Measurements from ENCODE around the gene MARK3. TPM values are rescaled to one million over a fixed set of nuclear protein-coding genes. Genes with fewer than 3 reads are reported as not detected.
A peak's percentile ranks its signal among the peaks of the same experiment; 100 is the strongest.

MARK3 gene
- polyA plus RNA-seq, 3 donors = 29.3 to 163 (median 44.7) TPM

DNA sequence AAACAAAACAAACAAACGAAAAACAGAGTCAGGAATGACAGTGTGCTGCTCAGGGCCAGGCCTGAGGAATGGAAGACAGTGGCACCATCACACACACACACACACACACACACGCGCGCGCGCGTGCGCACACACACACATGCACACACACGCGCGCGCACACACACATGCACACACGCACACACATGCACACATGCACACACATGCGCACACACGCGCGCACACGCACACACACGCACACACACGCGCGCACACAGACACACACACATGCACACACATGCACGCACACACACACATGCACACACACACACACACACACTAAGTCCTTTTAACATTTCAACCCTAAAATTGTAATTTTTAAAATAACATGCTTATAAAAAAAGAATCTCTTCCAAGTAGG lies 13.2 kb upstream of the MARK3 start:
- H3K27ac ChIP-seq (ENCODE audit: low read depth in 1 of 2, low read length in 2 of 2) = no peak overlapping the region
- peak overlapping the region in 1 of 7 donors; percentile 69 for H3K27ac Mint-ChIP-seq
- TF ChIP-seq, protein P1, sequence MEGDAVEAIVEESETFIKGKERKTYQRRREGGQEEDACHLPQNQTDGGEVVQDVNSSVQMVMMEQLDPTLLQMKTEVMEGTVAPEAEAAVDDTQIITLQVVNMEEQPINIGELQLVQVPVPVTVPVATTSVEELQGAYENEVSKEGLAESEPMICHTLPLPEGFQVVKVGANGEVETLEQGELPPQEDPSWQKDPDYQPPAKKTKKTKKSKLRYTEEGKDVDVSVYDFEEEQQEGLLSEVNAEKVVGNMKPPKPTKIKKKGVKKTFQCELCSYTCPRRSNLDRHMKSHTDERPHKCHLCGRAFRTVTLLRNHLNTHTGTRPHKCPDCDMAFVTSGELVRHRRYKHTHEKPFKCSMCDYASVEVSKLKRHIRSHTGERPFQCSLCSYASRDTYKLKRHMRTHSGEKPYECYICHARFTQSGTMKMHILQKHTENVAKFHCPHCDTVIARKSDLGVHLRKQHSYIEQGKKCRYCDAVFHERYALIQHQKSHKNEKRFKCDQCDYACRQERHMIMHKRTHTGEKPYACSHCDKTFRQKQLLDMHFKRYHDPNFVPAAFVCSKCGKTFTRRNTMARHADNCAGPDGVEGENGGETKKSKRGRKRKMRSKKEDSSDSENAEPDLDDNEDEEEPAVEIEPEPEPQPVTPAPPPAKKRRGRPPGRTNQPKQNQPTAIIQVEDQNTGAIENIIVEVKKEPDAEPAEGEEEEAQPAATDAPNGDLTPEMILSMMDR (IDR thresholded peaks at IDR 0.05) = no peak

DNA sequence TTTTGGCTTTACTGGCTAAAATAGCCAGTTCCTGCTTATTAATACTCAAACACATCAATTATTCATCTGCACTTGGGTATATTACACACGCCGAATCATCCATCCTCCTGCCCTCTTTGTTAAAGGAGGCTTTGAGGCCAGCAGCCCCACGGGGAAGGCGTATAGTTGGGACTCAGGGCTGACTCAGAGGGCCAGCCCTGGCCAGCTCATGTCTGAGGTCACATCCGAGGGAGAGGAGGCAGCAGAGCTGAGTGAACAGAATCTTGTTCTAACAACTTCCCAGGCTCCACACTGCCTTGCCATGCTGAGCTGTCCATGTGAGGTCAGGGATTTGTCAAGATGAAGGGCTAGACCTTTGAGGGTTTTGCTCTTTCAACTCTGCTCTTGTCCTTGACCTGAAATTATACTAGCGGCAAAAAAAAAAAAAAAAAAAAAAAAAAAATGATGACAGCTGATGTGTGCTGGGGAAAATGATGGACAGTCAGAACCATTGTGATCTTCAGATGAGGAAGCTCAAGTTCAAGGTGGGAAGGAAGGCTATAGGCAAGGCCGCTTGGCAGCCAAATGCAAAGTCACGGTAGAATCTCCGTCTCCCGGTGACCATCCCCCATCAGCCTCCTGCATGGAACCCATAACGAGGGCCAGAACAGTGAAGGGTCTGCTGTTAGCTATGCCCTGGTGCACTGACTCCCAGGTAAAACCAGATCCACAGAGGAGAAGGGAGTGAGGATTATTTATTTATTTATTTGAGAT lies 12.5 kb upstream of the MARK3 start:
- H3K36me3 ChIP-seq (replicated peaks in 1 of 2; ENCODE audit: control insufficient read depth in 1 of 2, insufficient read depth in 2 of 2, low read length in 2 of 2) = no peaks in the 10 kb centered on the region
- H3K36me3 Mint-ChIP-seq = no peaks in the 10 kb centered on the region
- H3K4me2 ChIP-seq (replicated peaks; ENCODE audit: extremely low read depth, low read length, poor library complexity, severe bottlenecking) = no peak overlapping the region
- no peaks in the 10 kb centered on the region for H3K27me3 ChIP-seq (ENCODE audit: control insufficient read depth in 2 of 2, insufficient read depth in 2 of 2, low read length in 2 of 2)
- peak overlapping the region in 3 of 7 donors; percentile 35 to 69 (median 63) for H3K27ac Mint-ChIP-seq
- peaks cover 0 to 9% (median 0%) of the 10 kb centered on the region in 3 donors for H3K27me3 Mint-ChIP-seq (ENCODE audit: low read depth in 3 of 3)
- DNase-seq = peak; percentile 40 to 71 (median 71)
- no peak overlapping the region for H3K4me3 Mint-ChIP-seq
- no peak overlapping the region for H3K9ac ChIP-seq (ENCODE audit: insufficient read depth, low read length, poor library complexity, severe bottlenecking)
- 100% methylated on average over 1 of the region's 11 CpGs for WGBS (ENCODE audit: insufficient coverage)
- intact Hi-C loops (cut with micrococcal nuclease) = no loop called here
- H3K4me3 ChIP-seq (replicated peaks in 1 of 3; ENCODE audit: low read depth in 2 of 3, low read length in 3 of 3) = no peak overlapping the region
- no peak overlapping the region for H2AFZ ChIP-seq (ENCODE audit: insufficient read depth, low read depth, low read length, poor library complexity, severe bottlenecking)
- H3K4me1 ChIP-seq (ENCODE audit: control insufficient read depth in 1 of 2, insufficient read depth in 2 of 2, low read length in 2 of 2) = peaks cover 3 to 18% of the 10 kb centered on the region in 2 donors
- no peaks in the 10 kb centered on the region for H4K20me1 ChIP-seq (ENCODE audit: insufficient read depth, low read length)
- TF ChIP-seq, protein P1 (IDR thresholded peaks at IDR 0.05) = no peak
- H3K27ac ChIP-seq (ENCODE audit: low read depth in 1 of 2, low read length in 2 of 2) = no peak overlapping the region
- no peaks in the 10 kb centered on the region for H3K9me3 ChIP-seq (replicated peaks in 1 of 2; ENCODE audit: control insufficient read depth in 1 of 2, insufficient read depth in 1 of 2, low read length in 2 of 2)
- no peaks in the 10 kb centered on the region for H3K79me2 ChIP-seq (ENCODE audit: insufficient read depth, low read length)
- peaks cover 0 to 4% (median 0%) of the 10 kb centered on the region in 7 donors for H3K9me3 Mint-ChIP-seq
- H3K4me1 Mint-ChIP-seq = peaks cover 3% of the 10 kb centered on the region

More for the DNA sequence above, 13.2 kb upstream of the MARK3 start:
- Mint-ChIP-seq H3K4me1 (peaks cover 3% of the 10 kb centered on the region), H3K27me3 (ENCODE audit: low read depth in 3 of 3) (peaks cover 0 to 9% (median 0%) of the 10 kb centered on the region in 3 donors), H3K9me3 (peaks cover 0 to 4% (median 0%) of the 10 kb centered on the region in 7 donors), H3K4me3 (no peak overlapping the region), H3K36me3 (no peaks in the 10 kb centered on the region)
- WGBS (ENCODE audit: insufficient coverage) = 78% methylated on average over 15 of the region's 23 CpGs
- Histone ChIP-seq H3K9ac (ENCODE audit: insufficient read depth, low read length, poor library complexity, severe bottlenecking) (no peak overlapping the region), H3K4me3 (replicated peaks in 1 of 3; ENCODE audit: low read depth in 2 of 3, low read length in 3 of 3) (no peak overlapping the region), H3K4me1 (ENCODE audit: control insufficient read depth in 1 of 2, insufficient read depth in 2 of 2, low read length in 2 of 2) (peaks cover 0 to 14% of the 10 kb centered on the region in 2 donors), H3K4me2 (replicated peaks; ENCODE audit: extremely low read depth, low read length, poor library complexity, severe bottlenecking) (no peak overlapping the region), H2AFZ (ENCODE audit: insufficient read depth, low read depth, low read length, poor library complexity, severe bottlenecking) (no peak overlapping the region), H3K36me3 (replicated peaks in 1 of 2; ENCODE audit: control insufficient read depth in 1 of 2, insufficient read depth in 2 of 2, low read length in 2 of 2) (no peaks in the 10 kb centered on the region), H3K79me2 (ENCODE audit: insufficient read depth, low read length) (no peaks in the 10 kb centered on the region), H3K9me3 (replicated peaks in 1 of 2; ENCODE audit: control insufficient read depth in 1 of 2, insufficient read depth in 1 of 2, low read length in 2 of 2) (no peaks in the 10 kb centered on the region), H4K20me1 (ENCODE audit: insufficient read depth, low read length) (no peaks in the 10 kb centered on the region), H3K27me3 (ENCODE audit: control insufficient read depth in 2 of 2, insufficient read depth in 2 of 2, low read length in 2 of 2) (no peaks in the 10 kb centered on the region)
- DNase-seq = no peak
- intact Hi-C loops (cut with micrococcal nuclease) = no loop called here

Data from CD14-positive monocyte (primary cell).